ENCODE results near the gene EFNA5. TPM values are rescaled to one million over a fixed set of nuclear protein-coding genes. Genes with fewer than 3 reads are reported as not detected.

EFNA5 gene
- total and polyA plus RNA-seq, 5 donors from 2014 or later = 0.73 TPM; not detected in 4

DNA sequence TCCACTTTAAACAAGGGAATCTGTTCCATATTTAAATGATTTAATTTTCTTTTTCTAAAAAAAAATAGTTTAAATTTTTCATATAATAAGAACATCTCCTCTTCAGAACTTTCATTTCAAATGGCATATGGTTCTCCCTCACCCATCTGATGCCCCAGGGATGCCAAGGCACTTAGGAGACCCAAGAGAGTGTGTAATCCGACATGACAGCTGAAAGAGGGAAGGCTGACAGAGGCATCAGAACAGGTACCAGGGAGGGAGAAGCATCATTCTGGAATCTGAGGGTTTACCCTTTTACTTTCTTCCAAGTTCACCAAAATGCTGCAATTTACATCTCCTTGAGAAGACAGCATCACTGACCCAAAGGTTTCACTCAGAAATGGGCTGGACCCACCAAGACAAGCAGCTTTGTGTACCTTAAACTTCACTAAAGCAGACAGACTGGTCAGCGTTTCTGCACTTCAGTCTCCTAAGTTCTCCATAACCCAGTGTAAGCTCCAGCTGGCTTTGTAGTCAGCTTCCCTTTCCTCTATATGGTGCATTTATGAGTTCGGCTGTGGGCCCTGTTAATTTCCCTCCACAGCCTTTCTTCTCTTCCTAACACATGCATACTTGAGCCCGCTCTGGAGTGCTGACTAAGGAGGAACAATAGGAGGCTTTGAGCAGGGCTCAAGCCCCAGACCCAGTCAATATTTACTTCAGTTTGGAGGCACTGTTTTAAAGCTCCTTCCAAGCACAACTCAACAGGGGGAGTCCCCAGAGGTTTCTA, 17.7 kb downstream of the EFNA5 start:
- Histone ChIP-seq H3K9me3 (ENCODE audit: control insufficient read depth in 2 of 2, low read length in 2 of 2) (no peaks in the 10 kb centered on the region), H3K27ac (ENCODE audit: insufficient read depth, low read length, poor library complexity, severe bottlenecking) (no peak overlapping the region), H3K4me1 (ENCODE audit: control insufficient read depth, insufficient read depth, low read length, poor library complexity, severe bottlenecking) (no peaks in the 10 kb centered on the region), H3K27me3 (ENCODE audit: control insufficient read depth, insufficient read depth, low read length) (no peaks in the 10 kb centered on the region), H3K36me3 (ENCODE audit: control insufficient read depth, insufficient read depth, low read length) (no peaks in the 10 kb centered on the region), H3K4me3 (ENCODE audit: low read depth, low read length) (no peak overlapping the region)
- Mint-ChIP-seq H3K27me3 (peaks cover 11% of the 10 kb centered on the region), H3K4me3 (no peak overlapping the region), H3K27ac (no peak overlapping the region), H3K4me1 (no peaks in the 10 kb centered on the region), H3K36me3 (no peaks in the 10 kb centered on the region), H3K9me3 (no peaks in the 10 kb centered on the region)
- DNase-seq (no peak), ATAC-seq (ENCODE audit: low read depth in 2 of 2) (no peak)

DNA sequence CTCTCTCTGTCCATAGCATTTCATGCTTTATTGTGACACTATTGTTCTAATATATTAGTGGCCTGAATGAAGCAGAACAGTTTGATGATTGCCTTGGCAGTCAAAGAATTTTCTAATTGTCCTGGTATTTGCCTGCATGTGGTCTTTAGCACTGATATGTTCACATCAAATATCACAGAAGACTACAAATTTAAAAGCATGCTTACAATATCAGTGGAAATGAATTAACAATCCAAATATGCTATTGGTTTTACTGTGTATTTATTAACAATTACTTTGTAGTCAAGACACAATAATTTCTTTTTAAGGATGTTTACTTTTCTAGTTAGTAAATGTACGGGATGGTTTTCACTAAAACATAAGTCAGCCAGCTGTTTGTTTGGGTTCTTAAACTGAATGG, 18.3 kb downstream of the EFNA5 start:
- Mint-ChIP-seq H3K27ac (no peak overlapping the region), H3K27me3 (peaks cover 11% of the 10 kb centered on the region), H3K36me3 (no peaks in the 10 kb centered on the region), H3K9me3 (no peaks in the 10 kb centered on the region), H3K4me1 (no peaks in the 10 kb centered on the region), H3K4me3 (no peak overlapping the region)
- no peak for DNase-seq
- Histone ChIP-seq H3K4me1 (ENCODE audit: control insufficient read depth, insufficient read depth, low read length, poor library complexity, severe bottlenecking) (no peaks in the 10 kb centered on the region), H3K9me3 (ENCODE audit: control insufficient read depth in 2 of 2, low read length in 2 of 2) (no peaks in the 10 kb centered on the region), H3K27me3 (ENCODE audit: control insufficient read depth, insufficient read depth, low read length) (no peaks in the 10 kb centered on the region), H3K36me3 (ENCODE audit: control insufficient read depth, insufficient read depth, low read length) (no peaks in the 10 kb centered on the region), H3K27ac (ENCODE audit: insufficient read depth, low read length, poor library complexity, severe bottlenecking) (no peak overlapping the region), H3K4me3 (ENCODE audit: low read depth, low read length) (no peak overlapping the region)
- no peak for ATAC-seq (ENCODE audit: low read depth in 2 of 2)

DNA sequence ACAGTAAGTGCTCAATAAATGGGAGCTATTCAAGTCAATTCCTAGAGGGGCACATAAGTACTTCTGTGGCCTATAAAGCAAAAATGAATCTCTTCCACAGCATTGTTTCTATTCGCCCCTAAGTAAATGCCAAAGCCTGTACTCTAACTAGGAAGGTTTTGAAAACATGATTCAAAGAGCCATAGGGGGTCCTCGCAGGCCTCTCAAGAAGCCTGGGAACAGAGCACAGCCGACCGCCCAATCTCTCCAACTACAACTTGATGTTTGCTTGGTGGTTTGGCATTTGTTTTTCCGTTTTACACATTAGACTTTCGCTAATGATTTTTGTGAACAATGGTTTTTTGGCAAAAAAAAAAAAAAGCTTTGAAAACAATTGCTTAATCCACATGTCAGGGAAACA, 19.4 kb downstream of the EFNA5 start:
- Histone ChIP-seq H3K27me3 (ENCODE audit: control insufficient read depth, insufficient read depth, low read length) (peaks cover 2% of the 10 kb centered on the region), H3K36me3 (ENCODE audit: control insufficient read depth, insufficient read depth, low read length) (no peaks in the 10 kb centered on the region), H3K27ac (ENCODE audit: insufficient read depth, low read length, poor library complexity, severe bottlenecking) (no peak overlapping the region), H3K4me1 (ENCODE audit: control insufficient read depth, insufficient read depth, low read length, poor library complexity, severe bottlenecking) (no peaks in the 10 kb centered on the region), H3K9me3 (ENCODE audit: control insufficient read depth in 2 of 2, low read length in 2 of 2) (no peaks in the 10 kb centered on the region), H3K4me3 (ENCODE audit: low read depth, low read length) (no peak overlapping the region)
- Mint-ChIP-seq H3K4me3 (no peak overlapping the region), H3K4me1 (no peaks in the 10 kb centered on the region), H3K9me3 (no peaks in the 10 kb centered on the region), H3K27me3 (peaks cover 9% of the 10 kb centered on the region), H3K36me3 (no peaks in the 10 kb centered on the region), H3K27ac (no peak overlapping the region)
- ATAC-seq (ENCODE audit: low read depth in 2 of 2) = no peak
- DNase-seq = no peak

DNA sequence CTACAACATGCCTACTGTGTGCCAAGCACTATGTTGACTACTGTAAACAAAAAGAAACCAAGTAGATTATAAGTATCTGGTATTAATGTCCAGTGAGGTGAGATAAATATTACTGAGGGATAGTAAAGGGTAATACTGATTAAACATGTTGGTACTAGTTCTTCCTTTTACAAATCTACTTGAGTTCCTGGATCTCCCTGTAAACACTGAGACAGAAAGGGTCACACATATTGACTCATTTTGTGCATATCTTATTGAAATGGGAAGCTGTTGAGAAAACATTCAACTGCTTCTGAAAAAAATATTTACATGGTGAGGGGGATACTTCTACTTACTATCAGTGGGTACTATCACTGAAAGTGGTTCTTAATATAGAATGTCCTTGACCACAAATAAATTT, 24.3 kb downstream of the EFNA5 start:
- no peak overlapping the region for H3K4me3 ChIP-seq (ENCODE audit: low read depth, low read length)
- Mint-ChIP-seq H3K27me3 (peaks cover 6% of the 10 kb centered on the region), H3K4me3 (no peak overlapping the region), H3K4me1 (no peaks in the 10 kb centered on the region), H3K36me3 (no peaks in the 10 kb centered on the region), H3K27ac (no peak overlapping the region), H3K9me3 (no peaks in the 10 kb centered on the region)
- ATAC-seq (ENCODE audit: low read depth in 2 of 2) (no peak), DNase-seq (no peak)
- H3K4me1 ChIP-seq (ENCODE audit: control insufficient read depth, insufficient read depth, low read length, poor library complexity, severe bottlenecking) = no peaks in the 10 kb centered on the region
- H3K27ac ChIP-seq (ENCODE audit: insufficient read depth, low read length, poor library complexity, severe bottlenecking) = no peak overlapping the region
- H3K36me3 ChIP-seq (ENCODE audit: control insufficient read depth, insufficient read depth, low read length) = no peaks in the 10 kb centered on the region
- H3K27me3 ChIP-seq (ENCODE audit: control insufficient read depth, insufficient read depth, low read length) = peaks cover 2% of the 10 kb centered on the region
- no peaks in the 10 kb centered on the region for H3K9me3 ChIP-seq (ENCODE audit: control insufficient read depth in 2 of 2, low read length in 2 of 2)

DNA sequence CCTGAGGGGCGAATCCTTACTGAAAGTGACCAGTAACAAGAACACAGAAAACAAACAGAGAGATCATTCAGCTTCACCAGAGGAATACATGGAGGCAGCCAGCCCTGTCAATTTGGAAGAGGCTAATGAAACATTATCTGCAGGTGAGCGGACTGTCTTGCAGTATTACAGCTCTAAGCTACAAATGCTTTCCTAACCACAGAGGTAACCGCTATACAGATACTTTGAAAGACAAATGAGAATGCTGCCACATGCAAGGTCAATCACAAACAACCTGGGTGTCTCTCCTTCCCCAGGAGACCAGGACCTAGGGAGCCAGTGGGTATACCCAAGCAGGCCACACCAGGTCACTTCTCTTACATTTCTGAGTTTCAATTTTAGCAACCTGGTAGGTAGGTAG, 30.2 kb downstream of the EFNA5 start:
- Histone ChIP-seq H3K4me1 (ENCODE audit: control insufficient read depth, insufficient read depth, low read length, poor library complexity, severe bottlenecking) (no peaks in the 10 kb centered on the region), H3K4me3 (ENCODE audit: low read depth, low read length) (no peak overlapping the region), H3K9me3 (ENCODE audit: control insufficient read depth in 2 of 2, low read length in 2 of 2) (no peaks in the 10 kb centered on the region), H3K27me3 (ENCODE audit: control insufficient read depth, insufficient read depth, low read length) (no peaks in the 10 kb centered on the region), H3K27ac (ENCODE audit: insufficient read depth, low read length, poor library complexity, severe bottlenecking) (no peak overlapping the region), H3K36me3 (ENCODE audit: control insufficient read depth, insufficient read depth, low read length) (no peaks in the 10 kb centered on the region)
- Mint-ChIP-seq H3K27ac (no peak overlapping the region), H3K4me1 (no peaks in the 10 kb centered on the region), H3K27me3 (peaks cover 3% of the 10 kb centered on the region), H3K9me3 (peaks cover 0 to 2% (median 0%) of the 10 kb centered on the region in 7 donors), H3K36me3 (no peaks in the 10 kb centered on the region), H3K4me3 (no peak overlapping the region)
- no peak for DNase-seq
- ATAC-seq (ENCODE audit: low read depth in 2 of 2) = no peak

DNA sequence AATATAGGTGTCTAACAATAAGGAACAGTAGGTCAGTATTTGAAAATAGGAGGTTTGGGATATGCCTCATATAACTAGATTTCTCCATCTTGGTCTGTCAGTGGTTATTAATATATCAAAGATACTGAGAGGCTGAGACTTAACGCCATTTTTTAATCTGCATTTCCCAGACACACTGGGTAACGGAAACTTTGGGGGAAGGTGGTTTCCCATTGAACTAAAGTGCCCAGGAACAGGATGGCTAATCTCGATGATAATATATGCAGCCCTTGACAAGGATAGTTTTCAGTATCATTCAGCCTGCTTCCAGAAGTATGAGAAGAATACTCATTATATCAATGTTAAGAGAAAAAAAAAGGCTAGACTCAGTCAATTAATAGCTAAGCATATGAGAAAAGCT, 30.7 kb downstream of the EFNA5 start:
- no peaks in the 10 kb centered on the region for H3K27me3 Mint-ChIP-seq
- H3K9me3 ChIP-seq (ENCODE audit: control insufficient read depth in 2 of 2, low read length in 2 of 2) = no peaks in the 10 kb centered on the region
- ATAC-seq (ENCODE audit: low read depth in 2 of 2) (no peak), DNase-seq (no peak)
- no peak overlapping the region for H3K27ac Mint-ChIP-seq
- no peaks in the 10 kb centered on the region for H3K4me1 Mint-ChIP-seq
- H3K27ac ChIP-seq (ENCODE audit: insufficient read depth, low read length, poor library complexity, severe bottlenecking) = no peak overlapping the region
- peaks cover 0 to 2% (median 0%) of the 10 kb centered on the region in 7 donors for H3K9me3 Mint-ChIP-seq
- no peaks in the 10 kb centered on the region for H3K4me1 ChIP-seq (ENCODE audit: control insufficient read depth, insufficient read depth, low read length, poor library complexity, severe bottlenecking)
- H3K36me3 Mint-ChIP-seq = no peaks in the 10 kb centered on the region
- H3K4me3 Mint-ChIP-seq = no peak overlapping the region
- H3K4me3 ChIP-seq (ENCODE audit: low read depth, low read length) = no peak overlapping the region
- no peaks in the 10 kb centered on the region for H3K27me3 ChIP-seq (ENCODE audit: control insufficient read depth, insufficient read depth, low read length)
- no peaks in the 10 kb centered on the region for H3K36me3 ChIP-seq (ENCODE audit: control insufficient read depth, insufficient read depth, low read length)

DNA sequence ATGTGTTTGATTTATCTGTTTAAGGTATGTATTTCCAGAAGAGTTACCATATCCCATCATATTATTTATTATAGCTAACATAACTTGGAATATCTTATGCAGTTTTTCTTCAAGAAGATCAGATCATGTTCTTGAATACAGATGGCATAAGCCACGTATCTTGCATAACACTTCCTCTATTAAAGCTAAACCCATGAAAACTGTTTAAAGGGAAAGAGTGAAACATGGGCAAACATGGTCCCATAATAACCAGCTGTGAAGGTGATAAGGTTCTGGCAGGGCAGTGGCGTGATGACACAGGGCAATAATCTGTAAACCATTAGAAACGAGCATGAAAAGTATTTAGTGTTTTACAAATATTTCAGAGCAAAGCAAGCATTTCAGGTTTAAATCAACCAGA, 34.2 kb downstream of the EFNA5 start:
- DNase-seq = no peak
- no peak overlapping the region for H3K4me3 ChIP-seq (ENCODE audit: low read depth, low read length)
- H3K27ac ChIP-seq (ENCODE audit: insufficient read depth, low read length, poor library complexity, severe bottlenecking) = no peak overlapping the region
- Mint-ChIP-seq H3K27ac (no peak overlapping the region), H3K27me3 (no peaks in the 10 kb centered on the region), H3K9me3 (peaks cover 0 to 4% (median 0%) of the 10 kb centered on the region in 7 donors), H3K4me3 (no peak overlapping the region), H3K36me3 (no peaks in the 10 kb centered on the region), H3K4me1 (no peaks in the 10 kb centered on the region)
- H3K4me1 ChIP-seq (ENCODE audit: control insufficient read depth, insufficient read depth, low read length, poor library complexity, severe bottlenecking) = no peaks in the 10 kb centered on the region
- H3K9me3 ChIP-seq (ENCODE audit: control insufficient read depth in 2 of 2, low read length in 2 of 2) = no peaks in the 10 kb centered on the region
- no peak for ATAC-seq (ENCODE audit: low read depth in 2 of 2)
- no peaks in the 10 kb centered on the region for H3K36me3 ChIP-seq (ENCODE audit: control insufficient read depth, insufficient read depth, low read length)
- no peaks in the 10 kb centered on the region for H3K27me3 ChIP-seq (ENCODE audit: control insufficient read depth, insufficient read depth, low read length)

DNA sequence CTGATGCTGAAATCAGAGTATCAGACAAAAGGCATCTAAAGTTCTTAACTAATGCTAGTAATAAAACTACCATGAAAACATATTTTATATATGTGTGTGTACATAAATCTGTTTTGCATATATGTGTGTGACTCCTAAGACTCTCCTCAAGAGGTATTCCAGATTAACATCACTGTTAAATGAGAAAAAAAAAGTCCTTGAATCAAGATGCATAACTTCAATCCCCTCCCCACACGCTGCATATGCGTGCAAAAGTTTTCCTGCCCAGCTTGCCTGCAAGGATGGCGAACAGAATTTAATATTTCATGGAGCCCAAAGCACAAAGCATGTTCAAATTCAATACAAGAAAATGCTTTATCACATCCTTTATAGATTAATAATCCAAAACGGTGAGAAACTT, 34.7 kb downstream of the EFNA5 start:
- no peaks in the 10 kb centered on the region for H3K36me3 Mint-ChIP-seq

More for the DNA sequence above, 34.7 kb downstream of the EFNA5 start:
- no peak overlapping the region for H3K27ac Mint-ChIP-seq
- Histone ChIP-seq H3K4me3 (ENCODE audit: low read depth, low read length) (no peak overlapping the region), H3K4me1 (ENCODE audit: control insufficient read depth, insufficient read depth, low read length, poor library complexity, severe bottlenecking) (no peaks in the 10 kb centered on the region), H3K27me3 (ENCODE audit: control insufficient read depth, insufficient read depth, low read length) (no peaks in the 10 kb centered on the region), H3K9me3 (ENCODE audit: control insufficient read depth in 2 of 2, low read length in 2 of 2) (no peaks in the 10 kb centered on the region), H3K27ac (ENCODE audit: insufficient read depth, low read length, poor library complexity, severe bottlenecking) (no peak overlapping the region), H3K36me3 (ENCODE audit: control insufficient read depth, insufficient read depth, low read length) (no peaks in the 10 kb centered on the region)
- H3K27me3 Mint-ChIP-seq = no peaks in the 10 kb centered on the region
- no peak for DNase-seq
- peaks cover 0 to 4% (median 0%) of the 10 kb centered on the region in 7 donors for H3K9me3 Mint-ChIP-seq
- H3K4me1 Mint-ChIP-seq = no peaks in the 10 kb centered on the region
- ATAC-seq (ENCODE audit: low read depth in 2 of 2) = no peak
- no peak overlapping the region for H3K4me3 Mint-ChIP-seq

All from CD4-positive, CD25-positive, alpha-beta regulatory T cell (primary cell).